ENCODE results near the gene ARHGAP15.

Gene ARHGAP15

DNA sequence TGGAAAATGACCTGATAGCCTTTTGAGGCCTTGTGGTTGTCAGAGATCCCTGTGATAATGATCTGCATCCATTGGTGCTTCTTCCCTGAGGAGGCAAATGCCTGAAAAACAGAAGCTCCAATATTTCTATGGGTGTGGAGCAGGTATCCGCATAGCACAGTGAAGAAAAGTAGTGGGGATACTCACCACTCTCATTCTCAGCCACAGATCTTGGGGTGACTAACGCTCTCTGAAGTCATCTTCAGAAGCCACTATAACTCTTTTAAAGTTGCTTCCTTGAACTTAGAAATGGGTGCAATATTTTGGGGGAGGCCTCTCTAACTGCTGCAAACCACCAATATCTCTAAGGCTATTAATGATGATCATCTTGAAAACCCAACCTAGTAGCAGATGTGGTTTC lies 46.2 kb downstream of the ARHGAP15 start:
- ChIA-PET POLR2A (no interaction called here), CTCF (no interaction called here)
- no peak for DNase-seq (ENCODE audit: extremely low spot score)
- no peak for TF ChIP-seq ZNF384 (IDR thresholded peaks at IDR 0.05)
- no peak for TF ChIP-seq FOXM1 (IDR thresholded peaks at IDR 0.05; ENCODE audit: borderline replicate concordance)
- no peak for TF ChIP-seq ELF4 (IDR thresholded peaks at IDR 0.05)
- no peak for TF ChIP-seq FOXK2 (IDR thresholded peaks at IDR 0.05)
- no peak for TF ChIP-seq SUZ12 (IDR thresholded peaks at IDR 0.05)
- TF ChIP-seq, protein P1, sequence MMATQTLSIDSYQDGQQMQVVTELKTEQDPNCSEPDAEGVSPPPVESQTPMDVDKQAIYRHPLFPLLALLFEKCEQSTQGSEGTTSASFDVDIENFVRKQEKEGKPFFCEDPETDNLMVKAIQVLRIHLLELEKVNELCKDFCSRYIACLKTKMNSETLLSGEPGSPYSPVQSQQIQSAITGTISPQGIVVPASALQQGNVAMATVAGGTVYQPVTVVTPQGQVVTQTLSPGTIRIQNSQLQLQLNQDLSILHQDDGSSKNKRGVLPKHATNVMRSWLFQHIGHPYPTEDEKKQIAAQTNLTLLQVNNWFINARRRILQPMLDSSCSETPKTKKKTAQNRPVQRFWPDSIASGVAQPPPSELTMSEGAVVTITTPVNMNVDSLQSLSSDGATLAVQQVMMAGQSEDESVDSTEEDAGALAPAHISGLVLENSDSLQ (IDR thresholded peaks at IDR 0.05): no peak
- no peak for TF ChIP-seq TARDBP (IDR thresholded peaks at IDR 0.05)
- no peak for TF ChIP-seq HDGF (IDR thresholded peaks at IDR 0.05; ENCODE audit: borderline replicate concordance)
- TF ChIP-seq BHLHE40 (IDR thresholded peaks at IDR 0.05; ENCODE audit: borderline replicate concordance): no peak
- no peak for TF ChIP-seq L3MBTL2 (conservative IDR thresholded peaks at IDR 0.05)
- TF ChIP-seq NFRKB (IDR thresholded peaks at IDR 0.05): no peak
- no peak for TF ChIP-seq LEF1 (IDR thresholded peaks at IDR 0.05; ENCODE audit: borderline replicate concordance)
- TF ChIP-seq FOXA1 (IDR thresholded peaks at IDR 0.05): no peak
- TF ChIP-seq ARNT (IDR thresholded peaks at IDR 0.05): no peak
- TF ChIP-seq SP1 (IDR thresholded peaks at IDR 0.05): no peak
- TF ChIP-seq CTBP1 (IDR thresholded peaks at IDR 0.05; ENCODE audit: borderline replicate concordance): no peak

DNA sequence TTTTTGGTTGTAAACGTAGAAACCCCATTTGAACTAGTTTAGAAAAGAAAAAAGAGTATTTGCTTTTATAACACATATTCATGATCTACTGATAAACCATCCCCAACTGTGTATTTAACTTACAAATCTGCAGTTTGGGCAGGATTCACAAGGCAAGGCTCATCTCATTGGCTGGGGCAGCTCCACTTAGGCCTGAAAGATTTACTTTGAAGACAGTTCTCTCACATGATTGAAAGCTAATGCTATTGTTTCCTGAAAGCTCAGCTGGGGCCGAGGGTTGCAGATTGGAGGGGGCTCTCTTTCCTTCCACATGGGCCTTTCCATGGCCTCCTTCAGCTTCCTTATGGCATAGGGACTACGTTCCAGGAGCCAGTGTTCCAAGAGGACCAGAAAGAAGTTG lies 47.4 kb downstream of the ARHGAP15 start:
- no peak for DNase-seq (ENCODE audit: extremely low spot score)
- POLR2A ChIA-PET: no interaction called here
- CTCF ChIA-PET: no interaction called here
- TF ChIP-seq ARNT (IDR thresholded peaks at IDR 0.05) (no peak), L3MBTL2 (conservative IDR thresholded peaks at IDR 0.05) (no peak)

DNA sequence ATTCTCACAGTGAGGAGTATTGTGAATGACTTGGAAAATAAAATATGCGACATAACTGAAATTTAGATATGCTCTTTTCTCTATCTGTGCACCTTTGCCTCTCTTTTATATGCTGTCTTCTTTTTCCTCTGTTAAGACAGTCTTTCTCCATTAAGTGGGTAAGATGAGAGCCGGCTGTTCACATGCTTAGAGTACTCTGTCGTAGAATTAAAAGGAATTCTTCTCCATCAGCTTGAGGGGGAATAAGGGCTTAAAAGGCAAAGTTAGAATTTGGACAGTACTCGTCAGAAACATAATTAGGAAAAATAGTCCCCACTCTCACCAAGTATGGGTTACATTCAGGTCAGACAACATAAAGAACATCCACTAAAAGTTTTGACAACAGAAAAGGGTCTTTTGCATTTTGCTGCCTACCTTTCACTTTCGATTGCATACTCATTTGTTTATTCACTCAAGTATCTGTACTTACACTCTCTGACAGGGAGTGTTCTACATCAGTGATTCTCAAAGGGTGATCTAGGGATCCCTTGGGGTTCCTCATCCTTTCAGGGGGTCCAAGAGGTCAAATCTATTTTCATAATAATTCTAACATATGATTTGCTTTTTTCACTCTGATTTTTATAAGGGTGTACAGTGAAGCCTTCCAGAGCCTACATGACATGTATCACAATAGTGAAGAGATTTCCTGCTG lies 48.0 kb downstream of the ARHGAP15 start:
- ChIA-PET POLR2A (no interaction called here), CTCF (no interaction called here)
- no peak for DNase-seq (ENCODE audit: extremely low spot score)
- TF ChIP-seq CTBP1 (IDR thresholded peaks at IDR 0.05; ENCODE audit: borderline replicate concordance): no peak
- TF ChIP-seq LEF1 (IDR thresholded peaks at IDR 0.05; ENCODE audit: borderline replicate concordance): no peak
- TF ChIP-seq TARDBP (IDR thresholded peaks at IDR 0.05): no peak
- no peak for TF ChIP-seq ARNT (IDR thresholded peaks at IDR 0.05)
- no peak for TF ChIP-seq BHLHE40 (IDR thresholded peaks at IDR 0.05; ENCODE audit: borderline replicate concordance)
- no peak for TF ChIP-seq ELF4 (IDR thresholded peaks at IDR 0.05)
- no peak for TF ChIP-seq NFRKB (IDR thresholded peaks at IDR 0.05)
- no peak for TF ChIP-seq L3MBTL2 (conservative IDR thresholded peaks at IDR 0.05)
- TF ChIP-seq, protein P1 (IDR thresholded peaks at IDR 0.05): no peak
- TF ChIP-seq SUZ12 (IDR thresholded peaks at IDR 0.05): no peak
- TF ChIP-seq FOXA1 (IDR thresholded peaks at IDR 0.05): no peak
- TF ChIP-seq FOXM1 (IDR thresholded peaks at IDR 0.05; ENCODE audit: borderline replicate concordance): no peak
- no peak for TF ChIP-seq SP1 (IDR thresholded peaks at IDR 0.05)
- no peak for TF ChIP-seq ZNF384 (IDR thresholded peaks at IDR 0.05)
- TF ChIP-seq HDGF (IDR thresholded peaks at IDR 0.05; ENCODE audit: borderline replicate concordance): no peak
- TF ChIP-seq FOXK2 (IDR thresholded peaks at IDR 0.05): no peak

DNA sequence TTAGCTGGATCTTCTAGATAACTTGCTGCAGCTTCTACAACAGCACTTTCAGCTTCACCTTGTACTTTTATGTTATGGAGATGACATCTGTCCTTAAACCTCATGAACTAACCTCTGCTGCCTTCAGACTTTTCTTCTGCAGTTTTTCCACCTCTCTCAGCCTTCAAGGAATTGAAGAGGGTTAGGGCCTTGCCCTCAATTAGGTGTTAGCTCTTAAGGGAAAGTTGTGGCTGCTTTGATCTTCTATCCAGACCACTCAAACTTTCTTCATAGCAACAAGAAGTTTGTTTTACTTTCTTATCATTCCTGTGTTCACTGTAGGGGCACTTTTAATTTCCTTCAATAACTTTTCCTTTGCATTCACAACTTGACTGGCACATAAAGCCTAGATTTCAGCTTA lies 52.3 kb downstream of the ARHGAP15 start:
- DNase-seq (ENCODE audit: extremely low spot score): no peak
- POLR2A ChIA-PET: no interaction called here
- no peak for TF ChIP-seq FOXM1 (IDR thresholded peaks at IDR 0.05; ENCODE audit: borderline replicate concordance)
- no peak for TF ChIP-seq ZNF384 (IDR thresholded peaks at IDR 0.05)
- TF ChIP-seq NFRKB (IDR thresholded peaks at IDR 0.05): no peak
- no peak for TF ChIP-seq HDGF (IDR thresholded peaks at IDR 0.05; ENCODE audit: borderline replicate concordance)
- TF ChIP-seq LEF1 (IDR thresholded peaks at IDR 0.05; ENCODE audit: borderline replicate concordance): no peak
- no peak for TF ChIP-seq CTBP1 (IDR thresholded peaks at IDR 0.05; ENCODE audit: borderline replicate concordance)
- no peak for TF ChIP-seq L3MBTL2 (conservative IDR thresholded peaks at IDR 0.05)
- TF ChIP-seq BHLHE40 (IDR thresholded peaks at IDR 0.05; ENCODE audit: borderline replicate concordance): no peak
- no peak for TF ChIP-seq FOXK2 (IDR thresholded peaks at IDR 0.05)
- no peak for TF ChIP-seq SP1 (IDR thresholded peaks at IDR 0.05)
- TF ChIP-seq FOXA1 (IDR thresholded peaks at IDR 0.05): no peak
- no peak for TF ChIP-seq ELF4 (IDR thresholded peaks at IDR 0.05)
- no peak for TF ChIP-seq ARNT (IDR thresholded peaks at IDR 0.05)
- TF ChIP-seq, protein P1 (IDR thresholded peaks at IDR 0.05): no peak
- CTCF ChIA-PET: no interaction called here

DNA sequence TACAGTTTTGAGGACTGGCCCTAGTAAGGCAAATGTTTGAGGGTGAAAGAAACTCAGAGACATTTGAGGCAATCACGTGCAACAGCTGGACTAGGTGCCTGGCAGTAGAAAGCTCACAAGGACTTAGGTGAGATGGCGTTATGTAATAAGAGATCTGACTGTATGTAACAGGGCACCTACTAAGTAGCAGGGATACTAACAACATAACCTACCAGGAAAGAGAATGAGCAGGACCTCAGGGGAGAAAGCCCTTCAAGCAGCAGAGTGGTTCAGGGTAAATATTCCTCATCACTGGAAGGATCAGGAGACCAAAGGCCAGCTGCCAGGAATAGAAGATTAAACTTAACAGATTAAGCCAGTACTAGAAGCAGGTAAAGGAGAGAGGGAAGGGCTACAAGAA lies 53.4 kb downstream of the ARHGAP15 start:
- DNase-seq (ENCODE audit: extremely low spot score): no peak
- ChIA-PET CTCF (no interaction called here), POLR2A (no interaction called here)
- TF ChIP-seq NFRKB (IDR thresholded peaks at IDR 0.05): no peak
- TF ChIP-seq FOXM1 (IDR thresholded peaks at IDR 0.05; ENCODE audit: borderline replicate concordance): no peak
- TF ChIP-seq SP1 (IDR thresholded peaks at IDR 0.05): no peak
- TF ChIP-seq ZNF384 (IDR thresholded peaks at IDR 0.05): no peak
- TF ChIP-seq ELF4 (IDR thresholded peaks at IDR 0.05): no peak
- TF ChIP-seq FOXK2 (IDR thresholded peaks at IDR 0.05): no peak
- no peak for TF ChIP-seq LEF1 (IDR thresholded peaks at IDR 0.05; ENCODE audit: borderline replicate concordance)
- no peak for TF ChIP-seq TARDBP (IDR thresholded peaks at IDR 0.05)
- TF ChIP-seq, protein P1 (IDR thresholded peaks at IDR 0.05): no peak
- no peak for TF ChIP-seq L3MBTL2 (conservative IDR thresholded peaks at IDR 0.05)
- no peak for TF ChIP-seq BHLHE40 (IDR thresholded peaks at IDR 0.05; ENCODE audit: borderline replicate concordance)
- no peak for TF ChIP-seq CTBP1 (IDR thresholded peaks at IDR 0.05; ENCODE audit: borderline replicate concordance)
- no peak for TF ChIP-seq ARNT (IDR thresholded peaks at IDR 0.05)
- no peak for TF ChIP-seq SUZ12 (IDR thresholded peaks at IDR 0.05)

Measured in HEK293T (cell line).